SU-DHL-6 (cell line): ENCODE results near the gene TBC1D1.

Experiments used
- CTCF ChIP-seq: fragments of 200-600 bp; sonication (generic); IDR thresholded peaks from one replicate; pipeline ENCODE4 v1.5.1; 2017; ENCODE audit warnings: antibody characterized with exemption, mild to moderate bottlenecking, low read length, moderate library complexity; ENCODE audit not compliant: insufficient read depth, poor library complexity, severe bottlenecking
- EZH2phosphoT487 ChIP-seq: fragments of 200-600 bp; sonication (generic), shearing (Covaris generic); conservative IDR thresholded peaks from 2 replicates; pipeline ENCODE4 v1.6.1; 2018; ENCODE audit warnings: mild to moderate bottlenecking, antibody characterized with exemption, low read length, moderate library complexity, mixed read lengths

DNA sequence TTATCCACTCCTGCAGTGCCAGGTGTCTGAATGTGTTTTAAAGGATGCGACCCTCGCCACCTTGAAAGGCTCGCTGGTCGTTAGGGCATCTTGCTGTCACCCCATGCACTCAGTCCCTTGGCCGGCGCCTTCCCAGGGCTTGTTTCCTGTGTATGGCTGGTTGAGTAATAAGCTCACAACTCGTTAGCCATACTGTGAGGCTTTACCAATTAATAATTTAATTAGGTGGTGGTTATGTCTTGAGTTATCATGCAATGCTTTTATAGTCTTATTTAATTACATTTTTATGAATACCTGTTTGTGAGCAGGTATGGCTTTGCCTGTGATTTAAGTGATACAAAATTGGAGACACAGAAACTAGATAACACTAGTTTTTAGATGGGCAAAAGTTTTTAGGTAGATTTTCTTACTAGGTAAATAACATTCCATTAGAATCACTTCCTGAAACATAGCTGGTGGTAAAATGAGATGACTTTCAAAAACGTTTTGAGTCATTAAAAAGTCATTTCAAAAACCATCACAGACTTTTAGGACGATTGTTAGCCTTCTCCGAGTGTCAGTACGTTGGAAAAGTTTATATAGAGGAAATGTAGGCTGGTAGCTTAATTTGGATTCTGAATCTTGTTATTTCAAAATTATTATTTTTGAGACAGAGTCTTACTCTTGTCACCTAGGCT lies 87.5 kb downstream of the TBC1D1 start:
- TF ChIP-seq CTCF: no peak
- TF ChIP-seq EZH2phosphoT487: no peak
